Measurements from ENCODE around the gene TUBB8B.
"Not testable (repeated sequence)": the region's sequence is repeated elsewhere in the genome, so short reads cannot be mapped to it uniquely, and the experiment has no call there.

The TUBB8B gene

GRCh38 chr18:11383-12274 lies 37.8 kb downstream of the TUBB8B start:
- not testable (repeated sequence) for DNase-seq

GRCh38 chr18:10624-11184 lies 38.7 kb downstream of the TUBB8B start:
- DNase-seq = not testable (repeated sequence)

DNA sequence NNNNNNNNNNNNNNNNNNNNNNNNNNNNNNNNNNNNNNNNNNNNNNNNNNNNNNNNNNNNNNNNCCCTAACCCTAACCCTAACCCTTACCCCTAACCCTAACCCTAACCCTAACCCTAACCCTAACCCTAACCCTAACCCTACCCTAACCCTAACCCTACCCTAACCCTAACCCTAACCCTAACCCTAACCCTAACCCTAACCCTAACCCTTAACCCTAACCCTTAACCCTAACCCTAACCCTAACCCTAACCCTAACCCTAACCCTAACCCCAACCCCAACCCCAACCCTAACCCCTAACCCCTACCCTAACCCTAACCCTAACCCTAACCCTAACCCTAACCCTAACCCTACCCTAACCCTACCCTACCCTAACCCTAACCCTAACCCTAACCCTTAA lies 39.5 kb downstream of the TUBB8B start:
- DNase-seq = not testable (repeated sequence)

Data from Kasumi-1 (cell line).